NB4 (cell line): Measurements from ENCODE around the gene TMEM52.

ENCODE experiments used
- DNase-seq: peaks from one replicate; pipeline ENCODE4 v3.0.0; 2010; ENCODE audit warnings: low read depth
- H3K4me3 ChIP-seq: one replicate; pipeline ENCODE4 v1.5.1; 2011; ENCODE audit warnings: mild to moderate bottlenecking, low read depth, low read length, moderate library complexity
- CTCF ChIP-seq: IDR thresholded peaks from one replicate; pipeline ENCODE4 v1.5.1; 2012; ENCODE audit warnings: low read depth, low read length
- MAX ChIP-seq: IDR thresholded peaks from 2 replicates; pipeline ENCODE4 v1.6.1; 2011; ENCODE audit warnings: low read depth, low read length
- MYC ChIP-seq: IDR thresholded peaks from 2 replicates; pipeline ENCODE4 v1.6.1; 2011; ENCODE audit warnings: low read depth, low read length
- POLR2A ChIP-seq: IDR thresholded peaks from 2 replicates; pipeline ENCODE4 v1.6.1; 2011; ENCODE audit warnings: mild to moderate bottlenecking; ENCODE audit not compliant: insufficient read length; ENCODE audit errors: extremely low read depth

TMEM52 gene

GRCh38 chr1:1920057-1920607 lies 1.1 kb upstream of the TMEM52 start:
- no peak for TF ChIP-seq POLR2A
- TF ChIP-seq MAX, result no peak
- no peak for TF ChIP-seq MYC
- no peak for TF ChIP-seq CTCF
- no peak overlapping the region for H3K4me3 ChIP-seq
- DNase-seq, result no peak

GRCh38 chr1:1919304-1920056 lies 401 bp upstream of the TMEM52 start:
- peak; percentile 95 for DNase-seq
- no peak for TF ChIP-seq POLR2A
- peak; percentile 47; the same call in 1 of the 2 replicates for TF ChIP-seq MYC
- TF ChIP-seq MAX, result peak; percentile 70
- no peak for TF ChIP-seq CTCF
- H3K4me3 ChIP-seq, result no peak overlapping the region

- no peak for TF ChIP-seq MAX
- no peak for TF ChIP-seq MYC
- TF ChIP-seq POLR2A, result no peak
- TF ChIP-seq CTCF, result no peak
- no peak for DNase-seq
- no peak overlapping the region for H3K4me3 ChIP-seq
These were observed 831 bp downstream of the TMEM52 start for GRCh38 chr1:1917995-1918900.

GRCh38 chr1:1917304-1917976 lies 1.6 kb downstream of the TMEM52 start:
- TF ChIP-seq CTCF (no peak), MYC (no peak), POLR2A (no peak), MAX (no peak)
- no peak for DNase-seq
- no peak overlapping the region for H3K4me3 ChIP-seq

- H3K4me3 ChIP-seq, result no peak overlapping the region
- no peak for DNase-seq
- no peak for TF ChIP-seq POLR2A
- TF ChIP-seq MAX, result no peak
- TF ChIP-seq MYC, result no peak
- TF ChIP-seq CTCF, result no peak
These were observed 2.2 kb downstream of the TMEM52 start for GRCh38 chr1:1916851-1917251.
